K562 (cell line): ENCODE measurements around the gene ATP6V0D1. TPM values are rescaled to one million over a fixed set of nuclear protein-coding genes. Genes with fewer than 3 reads are reported as not detected.

Source experiments
- ATAC-seq: fragments of 200-7000 bp; cut with Tn5 transposase; 3 replicates; pipeline ENCODE4 v1.9.1; 2020; ENCODE audit warnings: moderate library complexity
- BruUV-seq: library from RNA; stranded (reverse); fragments of 400-500 nt; replicated peaks from 2 replicates; lab custom pipeline; 2021; lab: Mats Ljungman, UMichigan
- CTCF ChIA-PET: fragments of 300-600 bp; formaldehyde crosslinking; extraction: SDS; loops from one replicate; lab custom pipeline; 2021; ENCODE audit warnings: low intra/inter-chr PET ratio; lab: Yijun Ruan, JAX
- POLR2A ChIA-PET: fragments of 300-600, 350-650 bp; sonication (Branson Sonifier 250); formaldehyde crosslinking; extraction: SDS; loops from one replicate; lab custom pipeline; 2021; ENCODE audit warnings: antibody characterized with exemption, inconsistent platforms; lab: Yijun Ruan, JAX
- DNase-seq, 4 experiments: peaks; one replicate each; pipeline versions ENCODE4 v3.0.0 to v3.0.0-alpha.2; 2011 to 2018; ENCODE audit warnings: low spot score in 3 of 4, mixed read lengths in 3 of 4; ENCODE audit errors: extremely low read depth in 1 of 4
- FAIRE-seq: peaks from 2 replicates; lab custom pipeline; 2011; peaks lifted over from hg19 to GRCh38; lab: Jason Lieb, UNC
- H2AFZ ChIP-seq: 2 replicates; pipeline ENCODE4 v1.6.0; 2011; ENCODE audit warnings: low read depth, low read length, control low read depth, inconsistent platforms
- H3K27ac ChIP-seq: fragments of 200-600 bp; 3 replicates; pipeline ENCODE4 v1.8.0; 2011; ENCODE audit warnings: low read depth, mild to moderate bottlenecking, control low read depth, inconsistent platforms, low read length, moderate library complexity, mixed read lengths; ENCODE audit errors: extremely low read depth
- H3K27me3 ChIP-seq, 2 experiments: fragments of 300-600 bp in 1 of 2; 2 replicates in 1 of 2; 3 replicates in 1 of 2; pipeline versions ENCODE4 v1.6.0 to v1.8.0; 2011; ENCODE audit warnings: inconsistent platforms in 2 of 2, low read length in 2 of 2, mild to moderate bottlenecking in 1 of 2, mixed read lengths in 1 of 2, moderate library complexity in 1 of 2; ENCODE audit not compliant: control insufficient read depth in 2 of 2, insufficient read depth in 2 of 2
- H3K36me3 ChIP-seq: fragments of 300-600 bp; 3 replicates; pipeline ENCODE4 v1.8.0; 2011; ENCODE audit warnings: mild to moderate bottlenecking, low read length, inconsistent platforms; ENCODE audit not compliant: control insufficient read depth, insufficient read depth
- H3K4me1 ChIP-seq, 2 experiments: fragments of 200-600 bp in 1 of 2; replicated peaks in 1 of 2; 2 replicates in 1 of 2; 3 replicates in 1 of 2; pipeline versions ENCODE4 v1.5.1 to v1.8.0; 2011; ENCODE audit warnings: inconsistent platforms in 2 of 2, low read length in 2 of 2, mild to moderate bottlenecking in 1 of 2, mixed read lengths in 1 of 2, moderate library complexity in 1 of 2; ENCODE audit not compliant: control insufficient read depth in 2 of 2, insufficient read depth in 2 of 2
- H3K4me2 ChIP-seq: 2 replicates; pipeline ENCODE4 v1.6.1; 2011; ENCODE audit warnings: low read length, control low read depth, inconsistent platforms, mixed read lengths; ENCODE audit not compliant: insufficient read depth
- H3K4me3 ChIP-seq: fragments of 200-600 bp; sonication (generic), shearing (Covaris generic); 2 replicates; pipeline ENCODE4 v1.5.1; 2016; ENCODE audit warnings: control low read depth, inconsistent platforms
- H3K79me2 ChIP-seq: fragments of 200-600 bp; 3 replicates; pipeline ENCODE4 v1.8.0; 2011; ENCODE audit warnings: low read length, inconsistent platforms; ENCODE audit not compliant: control insufficient read depth, insufficient read depth
- H3K9ac ChIP-seq, 2 experiments: 2 replicates each; pipeline versions ENCODE4 v1.6.0 to v1.6.1; 2011; ENCODE audit warnings: low read depth in 2 of 2, low read length in 2 of 2, control low read depth in 1 of 2, inconsistent platforms in 1 of 2, mild to moderate bottlenecking in 1 of 2, mixed read lengths in 1 of 2; ENCODE audit not compliant: insufficient read depth in 1 of 2
- H3K9me1 ChIP-seq: one replicate; pipeline ENCODE4 v1.6.0; 2011; ENCODE audit warnings: inconsistent platforms, mild to moderate bottlenecking, low read length, moderate library complexity; ENCODE audit not compliant: control insufficient read depth, insufficient read depth
- H3K9me3 ChIP-seq: replicated peaks from 2 replicates; pipeline ENCODE4 v1.5.1; 2011; ENCODE audit warnings: low read depth, low read length, inconsistent platforms; ENCODE audit not compliant: control insufficient read depth, insufficient read depth
- H4K20me1 ChIP-seq: replicated peaks from 2 replicates; pipeline ENCODE4 v1.6.1; 2011; ENCODE audit warnings: low read length, inconsistent platforms, mixed read lengths; ENCODE audit not compliant: control insufficient read depth, insufficient read depth
- BDP1 ChIP-seq: IDR thresholded peaks from 3 replicates; pipeline ENCODE4 v1.6.1; 2011; ENCODE audit not compliant: insufficient read length, insufficient read depth
- CBX1 ChIP-seq: sonication (generic); IDR thresholded peaks from 2 replicates; pipeline ENCODE4 v1.6.1; 2016; ENCODE audit warnings: antibody characterized with exemption, low read depth, mild to moderate bottlenecking
- CREB1 ChIP-seq, 2 experiments: sonication (generic) in 1 of 2; formaldehyde crosslinking in 1 of 2; IDR thresholded peaks; 2 replicates each; pipeline versions ENCODE4 v1.6.1 to v1.8.0; 2012 to 2022; ENCODE audit warnings: inconsistent platforms in 1 of 2, mild to moderate bottlenecking in 1 of 2, missing genetic modification reagents in 1 of 2, moderate library complexity in 1 of 2
- ETS1 ChIP-seq: conservative IDR thresholded peaks from 2 replicates; pipeline ENCODE4 v1.6.1; 2011; ENCODE audit warnings: low read depth, mild to moderate bottlenecking, low read length; ENCODE audit not compliant: control insufficient read depth
- HCFC1 ChIP-seq: IDR thresholded peaks from 2 replicates; pipeline ENCODE4 v1.6.1; 2012; ENCODE audit warnings: low read depth, low read length, improper control_type of control experiment
- HOXB6 ChIP-seq: fragments of 250-450 bp; sonication (Bioruptor Pico); IDR thresholded peaks from 2 replicates; pipeline ENCODE4 v1.5.1; 2022; ENCODE audit warnings: mild to moderate bottlenecking, borderline replicate concordance
- ILK ChIP-seq: fragments of 450-650 bp; IDR thresholded peaks from 2 replicates; pipeline ENCODE4 v1.6.1; 2016; ENCODE audit warnings: missing genetic modification characterization, low read depth, mild to moderate bottlenecking, missing compliant biosample characterization, moderate library complexity, borderline replicate concordance
- KLF10 ChIP-seq: fragments of 250-450 bp; sonication (Bioruptor Pico); IDR thresholded peaks from 2 replicates; pipeline ENCODE4 v1.6.1; 2021; ENCODE audit warnings: matching md5 sums
- MAZ ChIP-seq, 2 experiments: fragments of 450-650 bp in 1 of 2; sonication (generic) in 1 of 2; formaldehyde crosslinking; IDR thresholded peaks in 1 of 2; conservative IDR thresholded peaks in 1 of 2; 2 replicates each; pipeline versions ENCODE4 v1.4.0 to v1.5.0; 2020; ENCODE audit warnings: mild to moderate bottlenecking in 1 of 2, missing genetic modification reagents in 1 of 2
- NCOA4 ChIP-seq: fragments of 450-650 bp; IDR thresholded peaks from 2 replicates; pipeline ENCODE4 v1.6.1; 2018; ENCODE audit warnings: mild to moderate bottlenecking; ENCODE audit not compliant: partially characterized antibody
- SOX6 ChIP-seq: fragments of 450-650 bp; IDR thresholded peaks from 2 replicates; pipeline ENCODE4 v1.6.1; 2014; ENCODE audit warnings: mild to moderate bottlenecking
- SP2 ChIP-seq: IDR thresholded peaks from 2 replicates; pipeline ENCODE4 v1.6.1; 2011; ENCODE audit warnings: mild to moderate bottlenecking, low read depth, low read length, moderate library complexity; ENCODE audit not compliant: poor library complexity, severe bottlenecking; ENCODE audit errors: extremely low read depth
- STAG1 ChIP-seq: sonication (generic); formaldehyde crosslinking; IDR thresholded peaks from 2 replicates; pipeline ENCODE4 v1.5.0; 2020; ENCODE audit warnings: missing genetic modification reagents, borderline replicate concordance
- TAF9B ChIP-seq: fragments of 450-650 bp; IDR thresholded peaks from 2 replicates; pipeline ENCODE4 v1.6.1; 2018; ENCODE audit warnings: mild to moderate bottlenecking; ENCODE audit not compliant: partially characterized antibody
- ZNF175 ChIP-seq: fragments of 200-800 bp; sonication (Bioruptor generic); IDR thresholded peaks from 2 replicates; pipeline ENCODE4 v1.6.1; 2016; ENCODE audit warnings: low read depth, mild to moderate bottlenecking, missing genetic modification characterization, missing compliant biosample characterization
- WGBS: fragments of 100-300 bp; shearing (Covaris generic); methylation state at CpG from one replicate; pipeline ENCODE4 v1.1.6; 2016; ENCODE audit warnings: low coverage, mixed read lengths; ENCODE audit not compliant: insufficient coverage; ENCODE audit errors: missing lambda C conversion rate; 5-methylcytosine and 5-hydroxymethylcytosine counted together
- in situ Hi-C: fragments of 300-500 bp; cut with MboI; formaldehyde crosslinking; loops from 4 replicates; pipeline ENCODE4 v1.15.0; 2018; ENCODE audit warnings: inconsistent platforms, mixed read lengths
- intact Hi-C: fragments of 100-400 bp; cut with micrococcal nuclease; formaldehyde crosslinking; loops from 2 replicates; pipeline ENCODE4 v1.14.2; 2022
- polyA plus RNA-seq, 8 experiments: library from polyadenylated mRNA; depleted of rRNA in 4 of 8; stranded (reverse) in 5 of 8; unstranded in 3 of 8; fragments of >200 nt; fragmentation: Nextera tagmentation in 2 of 8; fragmentation: Illumina TruSeq in 1 of 8; extraction: Ambion mirVana in 2 of 8; extraction: Trizol in 1 of 8; gene quantifications; 2 replicates each; pipeline versions ENCODE4 v1.2.1 to v1.2.3, GENCODE V29; 2011 to 2014; ENCODE audit warnings: inconsistent platforms in 1 of 8, missing spikeins in 1 of 8
- total RNA-seq, 7 experiments: library from RNA; depleted of rRNA in 6 of 7; stranded (reverse); fragments of >200 nt in 6 of 7; fragmentation: Illumina TruSeq in 2 of 7; extraction: Trizol in 2 of 7; gene quantifications; 2 replicates each; pipeline versions ENCODE4 v1.2.1 to v1.2.3, GENCODE V29; 2011 to 2021; ENCODE audit warnings: low replicate concordance in 1 of 7
- TF ChIP-seq, protein P1 (sequence below): sonication (generic); formaldehyde crosslinking; IDR thresholded peaks from 2 replicates; pipeline ENCODE4 v1.8.1; 2022; ENCODE audit warnings: missing genetic modification reagents
- TF ChIP-seq, protein P2 (sequence below), 3 experiments: IDR thresholded peaks in 2 of 3; conservative IDR thresholded peaks in 1 of 3; 2 replicates each; pipeline ENCODE4 v1.5.1; 2011 to 2012; ENCODE audit warnings: low read length in 3 of 3, mild to moderate bottlenecking in 3 of 3, control low read depth in 2 of 3, improper control_type of control experiment in 1 of 3, inconsistent platforms in 1 of 3, low read depth in 1 of 3, mixed read lengths in 1 of 3, moderate library complexity in 1 of 3; ENCODE audit not compliant: insufficient read depth in 2 of 3

The ATP6V0D1 gene
- total and polyA plus RNA-seq, 9 of the 15 experiments (the other 6 are each of a cell fraction or from before 2014, with no cell fraction given), result 23.2 to 69.7 (median 45.6) TPM

- WGBS, result 6% methylated on average over 11 of the region's 11 CpGs
- Histone ChIP-seq H3K27ac (no peak overlapping the region), H2AFZ (no peak overlapping the region), H3K79me2 (no peaks in the 10 kb centered on the region), H3K36me3 (no peaks in the 10 kb centered on the region), H3K4me3 (no peak overlapping the region), H3K27me3 (peaks cover 0 to 11% of the 10 kb centered on the region in 2 experiments; a peak in 1 of 5 replicates), H3K9ac (peak overlapping the region in 1 of 2 experiments; percentile 23; a peak in 1 of 4 replicates), H3K9me1 (peaks cover under 1% of the 10 kb centered on the region), H3K4me1 (peaks cover 8 to 25% of the 10 kb centered on the region in 2 experiments; a peak in 4 of 5 replicates), H3K9me3 (no peaks in the 10 kb centered on the region), H3K4me2 (no peak overlapping the region), H4K20me1 (peaks cover 13% of the 10 kb centered on the region; the same call in 1 of the 2 replicates)
- intact Hi-C loops (loop anchor here (2.0 to 10.0 kb wide), 3 partner anchors 19 to 87 kb away; no protein-coding TSS in a partner anchor), in situ Hi-C loops (no loop called here)
- POLR2A ChIA-PET, result interaction anchor here (0.7 to 3.0 kb wide), 4 partner anchors 10 to 469 kb away, joined by 3 to 12 read pairs (median 3); no protein-coding TSS in a partner anchor
- CTCF ChIA-PET, result interaction anchor here (0.8 kb wide), 1 partner anchor 38 kb away, joined by 4 read pairs; no protein-coding TSS in a partner anchor
- peak; percentile 90 for ATAC-seq
- no TSS peak for BruUV-seq
- peak; percentile 80 to 86 (median 82) for DNase-seq
- peak; percentile 89 for FAIRE-seq
- TF ChIP-seq ZNF175 (CRISPR knock-in tag) (no peak), HCFC1 (no peak), CREB1 (IDR thresholded peaks at IDR 0.05) (no peak), CREB1 (CRISPR knock-in tag; IDR thresholded peaks at IDR 0.05) (no peak), ETS1 (no peak), TAF9B (no peak), MAZ (CRISPR knock-in tag; conservative IDR thresholded peaks at IDR 0.05 in 1 of 2, IDR thresholded peaks at IDR 0.05 in 1 of 2) (0 out of 4 replicates have a peak, but pooled peaks of 1 of the 2 experiments have one; percentile 32), CBX1 (no peak), HOXB6 (CRISPR knock-in tag) (no peak), SP2 (no peak), NCOA4 (no peak), KLF10 (CRISPR knock-in tag) (no peak), STAG1 (CRISPR knock-in tag) (peak; percentile 33; the same call in 1 of the 2 replicates), BDP1 (no peak), SOX6 (no peak), ILK (no peak)
- TF ChIP-seq, protein P1, sequence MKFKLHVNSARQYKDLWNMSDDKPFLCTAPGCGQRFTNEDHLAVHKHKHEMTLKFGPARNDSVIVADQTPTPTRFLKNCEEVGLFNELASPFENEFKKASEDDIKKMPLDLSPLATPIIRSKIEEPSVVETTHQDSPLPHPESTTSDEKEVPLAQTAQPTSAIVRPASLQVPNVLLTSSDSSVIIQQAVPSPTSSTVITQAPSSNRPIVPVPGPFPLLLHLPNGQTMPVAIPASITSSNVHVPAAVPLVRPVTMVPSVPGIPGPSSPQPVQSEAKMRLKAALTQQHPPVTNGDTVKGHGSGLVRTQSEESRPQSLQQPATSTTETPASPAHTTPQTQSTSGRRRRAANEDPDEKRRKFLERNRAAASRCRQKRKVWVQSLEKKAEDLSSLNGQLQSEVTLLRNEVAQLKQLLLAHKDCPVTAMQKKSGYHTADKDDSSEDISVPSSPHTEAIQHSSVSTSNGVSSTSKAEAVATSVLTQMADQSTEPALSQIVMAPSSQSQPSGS (CRISPR knock-in tag), result no peak
- TF ChIP-seq, protein P2, sequence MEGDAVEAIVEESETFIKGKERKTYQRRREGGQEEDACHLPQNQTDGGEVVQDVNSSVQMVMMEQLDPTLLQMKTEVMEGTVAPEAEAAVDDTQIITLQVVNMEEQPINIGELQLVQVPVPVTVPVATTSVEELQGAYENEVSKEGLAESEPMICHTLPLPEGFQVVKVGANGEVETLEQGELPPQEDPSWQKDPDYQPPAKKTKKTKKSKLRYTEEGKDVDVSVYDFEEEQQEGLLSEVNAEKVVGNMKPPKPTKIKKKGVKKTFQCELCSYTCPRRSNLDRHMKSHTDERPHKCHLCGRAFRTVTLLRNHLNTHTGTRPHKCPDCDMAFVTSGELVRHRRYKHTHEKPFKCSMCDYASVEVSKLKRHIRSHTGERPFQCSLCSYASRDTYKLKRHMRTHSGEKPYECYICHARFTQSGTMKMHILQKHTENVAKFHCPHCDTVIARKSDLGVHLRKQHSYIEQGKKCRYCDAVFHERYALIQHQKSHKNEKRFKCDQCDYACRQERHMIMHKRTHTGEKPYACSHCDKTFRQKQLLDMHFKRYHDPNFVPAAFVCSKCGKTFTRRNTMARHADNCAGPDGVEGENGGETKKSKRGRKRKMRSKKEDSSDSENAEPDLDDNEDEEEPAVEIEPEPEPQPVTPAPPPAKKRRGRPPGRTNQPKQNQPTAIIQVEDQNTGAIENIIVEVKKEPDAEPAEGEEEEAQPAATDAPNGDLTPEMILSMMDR (IDR thresholded peaks at IDR 0.05 in 2 of 3, conservative IDR thresholded peaks at IDR 0.05 in 1 of 3; ENCODE audit: insufficient read depth in 2 of 3, low read depth in 1 of 3, low read length in 3 of 3), result peak; percentile 94
These were observed 52.7 kb downstream of the ATP6V0D1 start for GRCh38 chr16:67428146-67428731.
